NCI-H510A treated with DMSO at 0.1 percent for 48 hours (cell line): Measurements from ENCODE around the gene PLA2G6.
"Not testable (repeated sequence)": the region's sequence is repeated elsewhere in the genome, so short reads cannot be mapped to it uniquely, and the experiment has no call there.

Experiments used
- DNase-seq: peaks from one replicate; lab custom pipeline; 2025; lab: John Stamatoyannopoulos, UW

The PLA2G6 gene

DNA sequence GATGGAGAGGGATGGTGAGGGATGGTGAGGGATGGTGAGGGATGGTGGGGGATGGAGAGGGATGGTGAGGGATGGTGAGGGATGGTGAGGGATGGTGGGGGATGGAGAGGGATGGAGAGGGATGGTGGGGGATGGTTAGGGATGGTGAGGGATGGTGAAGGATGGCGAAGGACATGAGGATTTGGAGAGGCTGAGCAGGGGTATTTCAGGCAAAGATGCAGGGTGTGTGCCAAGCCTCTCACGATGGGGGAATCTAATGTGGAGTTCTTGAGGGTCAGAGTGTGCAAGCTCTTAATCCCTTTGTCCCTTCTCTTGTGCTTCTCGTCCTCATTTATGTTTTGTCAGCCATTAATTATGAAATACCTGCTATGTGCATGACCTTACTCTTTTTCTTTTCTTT, 7.5 kb upstream of the PLA2G6 start:
- no peak for DNase-seq

DNA sequence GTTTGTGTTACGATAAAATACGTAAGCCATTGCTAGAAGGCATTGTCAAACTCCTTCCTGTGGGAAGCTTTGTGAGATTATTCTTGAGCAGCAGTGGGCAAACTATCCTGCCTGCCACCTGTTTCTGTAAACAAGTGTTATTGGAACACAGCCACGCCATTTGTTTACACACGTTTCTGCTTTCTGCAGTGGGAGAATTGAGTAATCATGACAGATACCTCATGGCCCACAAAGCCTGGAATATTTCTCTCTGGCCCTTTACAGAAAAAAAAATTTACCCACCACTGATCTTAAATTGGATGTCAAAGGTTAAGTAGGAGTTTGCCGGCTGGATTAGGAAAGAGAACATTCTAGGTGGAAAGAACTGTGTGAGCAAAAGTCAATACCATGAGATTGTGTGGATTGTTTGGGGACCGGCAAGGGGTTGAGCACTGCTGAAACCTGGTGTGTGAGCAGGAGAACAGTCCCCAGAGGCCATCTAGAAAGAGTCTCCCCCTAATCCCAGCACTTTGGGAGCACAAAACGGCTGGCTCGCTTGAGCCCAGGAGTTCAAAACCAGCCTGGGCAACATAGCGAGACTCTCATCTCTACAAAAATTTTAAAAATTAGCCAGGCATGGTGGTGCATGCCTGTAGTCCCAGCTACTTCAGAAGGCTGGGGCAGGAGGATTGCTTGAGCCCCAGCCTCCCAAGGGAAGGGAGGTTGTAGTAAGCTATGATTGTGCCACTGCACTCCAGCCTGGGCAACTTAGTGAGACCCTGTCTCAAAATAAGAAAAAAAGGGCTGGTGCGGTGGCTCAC, 6.0 kb upstream of the PLA2G6 start:
- peak; percentile 11 for DNase-seq

- DNase-seq, result no peak
Observed at GRCh38 chr22:38186429-38186828, 4.8 kb upstream of the PLA2G6 start.

DNA sequence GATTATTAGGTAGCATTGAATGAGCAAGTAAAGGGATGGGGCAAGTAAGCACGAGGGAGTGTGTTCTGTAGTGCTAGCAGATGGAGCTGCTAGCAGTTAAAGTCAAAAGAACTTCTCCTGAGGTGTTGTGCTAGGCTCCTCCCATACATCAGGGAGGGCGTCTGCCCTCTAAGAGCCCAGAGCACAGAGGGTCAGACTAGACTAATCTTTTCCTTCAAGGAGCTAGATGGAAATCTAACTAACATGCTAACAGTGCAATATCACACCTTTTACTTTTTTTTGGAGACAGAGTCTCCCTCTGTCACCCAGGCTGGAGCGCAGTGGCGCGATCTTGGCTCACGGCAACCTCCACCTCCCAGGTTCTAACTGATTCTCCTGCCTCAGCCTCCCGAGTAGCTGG, 3.2 kb upstream of the PLA2G6 start:
- no peak for DNase-seq

- no peak for DNase-seq
Observed at GRCh38 chr22:38180841-38181452, 683 bp downstream of the PLA2G6 start.

DNA sequence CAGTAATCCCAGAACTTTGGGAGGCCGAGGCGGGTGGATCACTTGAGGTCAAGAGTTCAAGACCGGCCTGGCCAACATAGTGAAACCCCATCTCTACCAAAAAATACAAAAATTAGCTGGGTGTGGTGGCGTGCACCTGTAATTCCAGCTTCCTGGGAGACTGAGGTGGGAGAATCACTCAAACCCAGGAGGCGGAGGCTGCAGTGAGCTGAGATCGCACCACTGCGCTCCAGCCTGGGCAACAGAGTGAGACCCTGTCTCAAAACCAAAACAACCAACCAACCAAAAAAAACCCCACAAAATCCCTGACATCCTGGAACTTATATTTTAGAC, 3.1 kb downstream of the PLA2G6 start:
- not testable (repeated sequence) for DNase-seq

GRCh38 chr22:38177926-38178604, 3.6 kb downstream of the PLA2G6 start:
- DNase-seq, result peak; percentile 55

DNA sequence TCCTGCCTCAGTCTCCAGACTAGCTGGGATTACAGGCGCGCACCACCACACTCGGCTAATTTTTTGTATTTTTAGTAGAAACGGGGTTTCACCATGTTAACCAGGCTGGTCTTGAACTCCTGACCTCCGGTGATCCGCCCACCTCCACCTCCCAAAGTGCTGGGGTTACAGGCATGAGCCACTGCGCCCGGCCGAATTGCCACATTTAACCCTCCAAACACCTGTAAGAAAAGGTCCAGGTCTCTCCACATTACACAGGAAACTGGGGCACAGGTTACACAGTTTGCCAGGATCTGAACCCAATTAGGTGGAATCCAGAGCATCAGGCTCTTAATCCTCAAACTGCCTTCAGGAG, 4.1 kb downstream of the PLA2G6 start:
- DNase-seq, result not testable (repeated sequence)

- no peak for DNase-seq
Observed at GRCh38 chr22:38177044-38177443, 4.6 kb downstream of the PLA2G6 start.

DNA sequence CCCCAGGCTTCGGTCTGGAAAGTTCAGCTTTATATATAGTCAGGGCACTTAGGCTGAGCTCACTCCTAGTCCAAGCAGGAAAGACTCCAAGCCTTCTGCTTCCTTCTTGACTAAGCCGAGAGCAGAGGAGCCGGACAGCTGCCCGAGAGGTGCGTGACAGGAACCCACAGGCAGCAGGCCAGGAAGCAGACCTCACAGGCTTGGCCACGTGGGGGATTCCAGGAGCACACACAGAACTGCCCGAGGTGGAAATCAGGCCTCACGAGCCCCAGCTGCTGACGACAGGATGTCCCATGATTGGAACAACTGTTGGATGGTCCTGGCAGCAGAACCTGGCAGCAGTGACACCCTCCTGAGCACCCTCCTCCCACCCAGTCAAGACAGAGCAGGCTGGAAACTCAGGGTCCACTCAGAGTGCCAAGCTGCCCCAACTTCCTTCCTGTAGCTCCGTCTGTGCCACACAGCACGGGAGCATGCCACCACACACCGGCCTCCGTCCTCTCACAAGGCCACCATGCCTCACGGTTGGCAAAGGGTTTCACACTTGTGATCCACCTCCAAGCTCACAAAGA, 5.4 kb downstream of the PLA2G6 start:
- DNase-seq, result no peak

DNA sequence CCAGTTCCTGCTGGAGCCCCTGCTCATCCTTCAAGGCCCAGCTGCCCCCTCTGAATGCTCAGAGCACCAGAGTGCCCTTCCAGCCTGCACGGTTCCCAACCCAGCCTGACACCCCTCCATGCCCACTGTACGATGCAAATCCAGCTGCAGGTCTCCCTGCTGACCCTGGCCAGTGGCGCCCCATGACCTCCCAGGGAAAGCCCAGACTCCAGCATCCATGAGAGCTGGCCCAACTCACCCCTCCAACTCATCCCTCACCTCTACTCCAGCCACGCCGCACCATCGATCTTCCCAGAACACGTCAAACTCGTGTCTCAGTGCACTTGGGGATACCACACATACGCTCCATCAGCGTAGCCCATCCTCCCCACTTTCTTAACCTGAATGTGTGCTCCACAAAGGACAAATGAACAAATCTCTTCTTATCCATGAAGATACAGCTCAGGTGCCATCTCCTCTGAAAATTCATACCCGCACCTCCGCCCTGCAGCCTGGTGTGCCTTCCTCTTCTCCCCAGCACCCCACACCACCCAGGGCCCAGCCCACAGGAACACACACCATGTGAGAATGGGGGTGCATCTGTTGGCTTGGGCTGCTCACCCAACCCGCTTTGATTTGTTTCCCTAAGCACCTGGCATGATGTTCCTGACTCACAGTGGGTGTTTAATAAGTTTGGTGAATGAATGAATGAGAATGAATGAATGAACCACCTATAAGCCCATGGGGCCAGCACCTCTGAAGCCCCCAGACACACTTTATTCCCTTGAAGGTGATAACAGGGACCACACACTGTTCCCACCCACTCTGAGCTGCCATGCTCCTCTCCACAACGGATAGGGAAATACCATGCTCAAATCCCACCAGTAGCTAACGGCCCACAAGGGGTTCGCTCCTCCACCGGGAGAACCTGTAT, 6.2 kb downstream of the PLA2G6 start:
- no peak for DNase-seq

DNA sequence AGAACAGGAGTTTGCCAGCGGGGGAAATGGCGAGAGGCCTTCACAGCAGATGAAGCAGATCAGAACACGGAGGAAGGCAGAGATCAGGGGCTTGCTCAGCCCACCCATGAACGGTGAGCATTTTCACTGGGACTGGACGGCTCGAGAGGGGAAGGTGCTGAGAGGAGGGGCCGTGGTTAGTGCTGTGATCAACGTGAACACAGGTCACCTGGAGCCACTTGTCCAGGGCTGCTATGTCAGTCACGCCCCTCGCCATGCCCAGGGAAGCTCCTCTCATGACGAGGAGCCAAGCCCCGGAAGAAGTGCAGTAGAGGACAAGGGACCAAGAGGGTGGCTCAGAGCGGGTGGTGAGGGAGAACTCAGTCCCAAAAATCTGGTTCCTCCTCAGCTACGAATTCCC, 7.0 kb downstream of the PLA2G6 start:
- DNase-seq, result peak; percentile 47

- no peak for DNase-seq
Observed at GRCh38 chr22:38173641-38173906, 8.1 kb downstream of the PLA2G6 start.

GRCh38 chr22:38172832-38173640, 8.6 kb downstream of the PLA2G6 start:
- DNase-seq, result no peak

- DNase-seq, result no peak
Observed at GRCh38 chr22:38171927-38172831, 9.5 kb downstream of the PLA2G6 start.

DNA sequence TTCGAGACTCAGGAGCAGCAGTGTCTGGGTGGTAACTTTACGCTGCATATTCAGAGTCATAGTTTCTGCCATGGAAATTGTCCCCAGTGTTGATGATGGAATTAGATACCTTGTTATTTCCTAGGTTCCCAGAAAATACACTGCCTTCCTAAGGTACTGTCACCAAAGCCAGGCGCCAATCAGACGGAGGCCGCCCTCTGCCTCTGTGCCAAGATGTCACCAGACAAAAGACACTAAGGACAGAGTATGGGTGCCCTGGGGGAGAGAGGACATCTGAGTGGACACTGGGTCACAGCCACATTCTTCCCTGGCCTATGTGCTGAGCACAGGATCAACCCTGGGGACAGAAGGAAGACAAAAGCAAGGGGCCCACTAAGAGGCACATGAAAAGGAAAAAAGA, 11.2 kb downstream of the PLA2G6 start:
- DNase-seq, result no peak

GRCh38 chr22:38169116-38169515, 12.5 kb downstream of the PLA2G6 start:
- no peak for DNase-seq

GRCh38 chr22:38167988-38168407, 13.6 kb downstream of the PLA2G6 start:
- peak; percentile 39 for DNase-seq

- no peak for DNase-seq
Observed at GRCh38 chr22:38165922-38166593, 15.6 kb downstream of the PLA2G6 start.

- no peak for DNase-seq
Observed at GRCh38 chr22:38164551-38164918, 17.1 kb downstream of the PLA2G6 start.
